HG03378 (cell line): ENCODE results near the gene EDN2.

ENCODE experiments used
- ATAC-seq: cut with Tn5 transposase; IDR thresholded peaks from one replicate; pipeline ENCODE4 v1.9.1; 2021; ENCODE audit warnings: mild to moderate bottlenecking, moderate library complexity; ENCODE audit not compliant: unreplicated experiment

The EDN2 gene

GRCh38 chr1:41518471-41518870 is 34.0 kb upstream of the EDN2 start:
- no peak for ATAC-seq

GRCh38 chr1:41517062-41517438 is 32.6 kb upstream of the EDN2 start:
- ATAC-seq, result no peak

DNA sequence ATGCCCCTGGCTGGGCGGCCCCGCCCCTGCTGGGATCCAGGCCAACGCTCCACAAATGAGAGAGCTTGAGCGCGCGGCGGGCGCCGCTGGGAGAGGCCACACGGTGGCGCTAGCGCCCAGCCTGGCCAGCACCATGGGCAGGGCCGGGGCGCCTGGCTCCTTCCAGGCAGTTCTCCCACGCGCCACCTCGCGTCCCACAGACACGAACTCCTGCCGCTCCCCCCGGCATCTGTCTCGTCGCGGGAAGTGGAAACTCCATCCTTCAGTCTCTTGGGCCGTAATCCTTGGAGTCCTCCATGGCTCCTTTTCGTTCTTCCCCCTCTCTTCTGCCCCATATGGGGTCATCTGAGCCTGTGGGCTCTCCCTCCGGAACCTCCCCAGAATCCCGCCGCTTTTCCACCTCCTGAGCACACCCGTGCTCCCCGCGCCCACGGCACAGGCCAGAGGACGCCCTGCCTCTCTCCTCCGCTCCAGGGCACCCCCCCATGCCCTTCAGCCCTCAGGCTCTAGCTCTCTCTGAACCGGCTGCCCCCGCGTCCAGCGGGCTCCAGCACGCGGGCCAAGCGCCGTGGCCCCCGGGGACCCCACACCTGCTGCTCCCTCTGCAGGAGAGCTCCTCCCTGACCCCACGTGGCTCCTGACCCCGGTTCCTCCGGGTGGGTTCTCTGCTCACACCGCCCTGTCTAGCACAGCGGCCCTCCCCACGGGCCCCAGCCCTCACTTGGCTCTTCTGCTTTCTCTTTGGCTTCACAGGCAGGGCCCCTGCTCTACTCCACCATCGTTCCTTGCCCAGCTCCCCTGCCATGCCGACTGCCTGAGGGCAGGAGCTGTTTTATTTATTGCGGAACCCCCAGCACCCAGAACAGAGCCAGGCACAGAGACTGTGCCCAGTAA is 31.9 kb upstream of the EDN2 start:
- no peak for ATAC-seq

DNA sequence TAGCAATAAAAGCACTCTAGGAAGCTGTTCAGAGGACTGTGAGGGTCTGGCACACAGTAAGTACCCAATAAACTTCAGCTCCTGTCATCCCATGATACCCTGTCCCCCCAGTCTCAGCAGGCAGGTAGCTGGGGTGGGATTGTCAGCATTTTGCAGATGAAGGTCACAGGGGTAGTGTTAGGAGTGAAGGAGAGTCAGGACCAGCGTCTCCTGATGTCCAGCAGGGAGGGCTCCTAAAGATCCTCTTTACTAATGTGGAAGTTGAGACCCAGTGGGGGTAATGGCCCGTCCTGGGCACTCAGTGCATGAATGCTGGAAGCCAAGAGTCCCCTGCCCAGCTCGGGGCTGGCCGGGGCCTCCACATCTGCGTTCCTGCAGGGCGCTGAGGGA is 31.3 kb upstream of the EDN2 start:
- no peak for ATAC-seq

GRCh38 chr1:41515131-41515678 is 30.7 kb upstream of the EDN2 start:
- no peak for ATAC-seq

GRCh38 chr1:41514381-41514780 is 29.9 kb upstream of the EDN2 start:
- no peak for ATAC-seq

DNA sequence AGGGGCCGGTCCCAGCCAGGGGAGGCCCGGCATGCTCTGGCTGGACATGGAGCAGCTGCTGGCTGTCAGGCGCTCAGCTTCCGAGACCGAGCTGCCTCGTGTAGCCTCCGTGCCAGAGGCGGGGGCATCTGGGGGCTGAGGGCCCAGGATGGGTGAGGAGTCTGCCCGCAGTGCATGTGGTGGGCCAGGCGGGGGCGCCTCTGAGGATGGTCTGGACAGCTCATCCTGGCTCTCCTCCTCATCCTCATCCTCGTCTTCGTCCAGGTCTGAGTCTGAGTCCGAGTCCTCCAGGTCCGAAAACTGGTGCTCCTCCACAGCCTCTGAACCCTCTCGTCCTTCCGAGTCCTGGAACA is 28.9 kb upstream of the EDN2 start:
- no peak for ATAC-seq

DNA sequence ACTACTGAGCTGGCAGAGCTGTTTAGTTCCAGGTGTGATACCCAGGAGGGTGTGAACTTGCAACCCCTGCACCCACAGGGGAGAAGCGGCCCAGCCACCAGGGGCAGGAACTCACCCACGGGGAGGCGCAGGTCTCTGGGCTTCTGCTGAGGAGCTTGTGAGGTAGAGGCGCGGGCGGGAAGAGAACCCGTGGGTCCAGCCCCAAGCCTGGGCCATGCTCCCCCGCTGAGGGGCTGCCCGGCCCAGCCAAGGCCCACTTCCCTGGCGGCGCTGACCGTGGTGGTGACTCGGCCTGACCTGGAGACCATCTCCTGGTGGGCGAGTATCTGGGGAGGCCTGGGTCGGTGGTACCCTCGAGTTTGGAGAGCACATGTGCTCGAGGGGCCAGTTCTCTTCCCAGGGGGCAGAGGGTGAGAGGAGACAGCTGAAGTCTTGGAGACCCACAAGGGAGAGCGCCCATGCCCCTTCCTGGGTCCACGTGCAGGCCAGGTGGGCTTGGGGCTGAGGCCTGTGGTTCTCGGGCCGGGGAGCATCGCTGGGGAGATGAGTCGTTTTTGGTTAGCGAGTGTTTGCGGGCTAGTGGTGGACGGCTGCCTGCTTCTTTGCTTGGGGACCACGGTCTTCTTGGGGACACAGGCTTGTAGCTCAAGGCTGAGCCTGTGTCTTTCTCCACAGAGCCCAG is 28.4 kb upstream of the EDN2 start:
- no peak for ATAC-seq

- no peak for ATAC-seq
Measured at GRCh38 chr1:41511239-41511540, 26.7 kb upstream of the EDN2 start.

DNA sequence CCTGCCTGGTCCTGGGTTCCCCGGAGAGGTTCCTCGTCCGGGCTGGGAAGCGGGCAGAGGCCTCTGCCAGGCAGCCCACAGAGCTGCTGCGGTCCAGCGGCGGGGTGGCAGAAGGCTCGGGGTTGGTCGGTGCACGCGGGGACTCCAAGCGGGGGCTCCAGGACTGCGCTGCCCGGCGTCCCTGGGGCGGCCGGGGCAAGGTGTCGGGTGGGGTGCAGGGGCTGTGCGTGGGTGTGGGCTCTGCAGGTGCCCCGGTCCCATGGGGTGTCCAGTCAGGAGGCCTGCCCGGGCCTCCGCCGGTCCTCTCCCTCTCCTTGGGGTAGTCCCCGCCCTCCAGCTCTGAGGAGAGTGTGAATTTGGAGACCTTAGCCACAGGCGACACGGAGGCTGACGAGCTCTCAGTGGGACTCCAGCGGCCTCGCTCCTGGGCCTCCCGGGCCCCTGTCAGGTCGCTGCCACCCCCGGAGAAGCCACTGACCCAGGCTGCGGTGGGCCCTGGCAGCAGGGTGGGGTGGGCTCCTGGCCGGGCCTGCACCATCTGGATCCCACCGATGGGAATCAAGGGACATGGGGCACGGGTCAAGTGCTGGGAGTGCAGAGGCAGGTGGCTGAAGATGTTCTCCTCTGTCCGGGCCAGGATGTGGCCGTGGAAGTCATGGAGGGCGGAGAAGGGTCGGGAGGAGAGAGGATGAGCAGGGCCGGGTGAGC is 26.2 kb upstream of the EDN2 start:
- no peak for ATAC-seq

DNA sequence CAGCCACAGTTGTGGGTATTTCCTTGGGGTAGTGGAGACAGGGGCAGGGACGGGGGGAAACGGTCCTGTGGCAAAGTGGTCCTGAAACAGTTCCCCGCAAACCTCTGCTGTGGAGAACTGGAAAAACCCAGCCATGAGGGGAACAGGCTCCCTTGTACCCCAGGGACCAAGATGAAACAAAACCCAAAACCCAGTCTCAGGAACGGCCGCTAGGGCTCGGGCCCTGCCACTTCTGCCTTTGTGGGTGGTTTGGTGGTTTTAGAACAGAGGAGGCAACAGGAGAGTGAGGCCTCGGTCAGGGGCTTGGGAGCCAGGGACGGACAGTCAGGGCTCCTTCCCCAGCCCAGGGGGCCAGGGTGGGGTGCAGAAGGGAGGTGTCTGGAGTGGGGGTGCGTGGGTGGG is 24.8 kb upstream of the EDN2 start:
- no peak for ATAC-seq

GRCh38 chr1:41508290-41508689 is 23.8 kb upstream of the EDN2 start:
- no peak for ATAC-seq

DNA sequence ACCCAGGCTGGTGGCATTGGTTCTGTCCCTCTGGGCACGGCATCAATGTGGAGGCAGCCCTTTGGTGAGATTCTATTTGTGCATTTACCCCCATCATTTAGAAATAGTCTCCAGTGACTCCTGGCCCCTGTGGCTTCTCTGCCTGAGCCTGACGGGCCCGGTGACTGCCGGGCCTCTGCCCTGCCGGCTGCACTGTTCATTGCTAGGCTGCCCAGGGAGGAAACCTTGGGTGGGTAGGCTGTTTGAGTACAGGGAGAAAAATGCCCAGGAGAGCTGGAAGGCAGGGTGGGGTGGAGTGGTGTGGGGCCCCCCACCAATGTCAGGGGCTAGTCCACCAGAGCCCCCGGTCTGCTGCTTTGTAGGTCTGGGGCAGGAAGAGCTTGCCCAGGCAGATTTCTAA is 23.4 kb upstream of the EDN2 start:
- ATAC-seq, result no peak

DNA sequence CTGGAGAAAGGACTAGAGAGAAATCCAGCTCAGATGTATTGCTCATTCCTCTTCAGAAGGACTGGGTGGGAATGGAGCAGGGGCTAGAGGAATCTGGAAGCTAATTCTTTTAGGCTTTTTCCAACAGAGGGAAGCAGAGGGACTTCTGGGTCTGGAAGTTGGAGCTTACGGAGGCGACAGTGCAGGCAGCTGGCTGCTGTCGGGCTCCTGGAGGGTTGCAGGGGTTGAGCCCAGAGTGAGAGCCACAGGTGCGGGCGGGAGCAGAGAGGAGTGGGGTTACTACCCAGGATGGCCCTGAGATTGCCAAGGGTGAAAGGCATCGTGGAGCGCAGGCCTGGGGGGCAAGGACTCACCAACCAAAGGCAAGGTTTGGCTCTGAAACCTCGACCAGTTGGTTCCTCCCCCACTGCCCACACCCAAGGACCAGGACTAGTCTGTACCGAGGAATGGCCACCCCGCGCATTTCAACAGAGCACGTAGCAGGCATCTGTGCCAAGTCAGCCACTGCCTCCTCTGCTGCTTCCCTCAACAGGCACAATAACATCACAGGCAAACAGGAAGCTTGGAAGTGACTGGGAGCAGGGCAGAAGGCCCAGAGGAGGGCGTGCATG is 22.7 kb upstream of the EDN2 start:
- ATAC-seq, result no peak

GRCh38 chr1:41504114-41505035 is 19.9 kb upstream of the EDN2 start:
- no peak for ATAC-seq

GRCh38 chr1:41503538-41504113 is 19.1 kb upstream of the EDN2 start:
- no peak for ATAC-seq

GRCh38 chr1:41502912-41503311 is 18.4 kb upstream of the EDN2 start:
- no peak for ATAC-seq

- ATAC-seq, result no peak
Measured at GRCh38 chr1:41501581-41501980, 17.1 kb upstream of the EDN2 start.

- no peak for ATAC-seq
Measured at GRCh38 chr1:41500781-41501518, 16.5 kb upstream of the EDN2 start.
